ENCODE results near the gene CPLX3. TPM values are rescaled to one million over a fixed set of nuclear protein-coding genes. Genes with fewer than 3 reads are reported as not detected.

The CPLX3 gene
- total and polyA plus RNA-seq, 10 of the 15 experiments (the other 5 are each of a cell fraction or from before 2014, with no cell fraction given) = 0.02 to 0.04 TPM; not detected in 8

DNA sequence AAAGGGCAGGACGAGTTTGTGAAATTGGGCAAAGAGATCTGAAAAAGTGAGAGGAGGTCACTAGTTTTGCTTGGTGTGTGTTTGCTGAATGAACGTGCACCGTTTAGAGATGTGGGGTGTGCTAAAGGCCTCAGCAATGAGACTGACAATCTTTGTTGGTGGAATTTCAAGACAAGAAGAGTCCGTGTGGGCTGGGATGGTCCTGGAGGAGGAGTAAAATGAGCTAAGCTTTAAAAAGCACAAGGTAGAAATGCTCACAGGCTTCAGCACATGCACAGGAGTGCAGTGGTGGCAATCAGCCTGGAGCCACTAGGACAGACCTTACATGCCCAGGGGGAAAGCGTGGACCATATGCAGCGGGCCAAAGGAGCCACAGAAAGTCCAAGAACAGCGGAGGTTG, 1.5 kb upstream of the CPLX3 start:
- Histone ChIP-seq H3K4me2 (ENCODE audit: control insufficient read depth, insufficient read depth) (no peak overlapping the region), H3K4me1 (ENCODE audit: control insufficient read depth, insufficient read depth, low read length) (peaks cover 16% of the 10 kb centered on the region), H3K4me3 (no peak overlapping the region), H3K9me3 (replicated peaks; ENCODE audit: control insufficient read depth, insufficient read depth, low read length) (no peaks in the 10 kb centered on the region), H4K20me1 (ENCODE audit: control insufficient read depth, insufficient read depth) (no peaks in the 10 kb centered on the region), H3K27ac (ENCODE audit: control insufficient read depth, insufficient read depth) (no peak overlapping the region), H3K27me3 (replicated peaks in 1 of 2; ENCODE audit: control insufficient read depth in 2 of 2, insufficient read depth in 2 of 2, low read length in 1 of 2) (peaks cover 0 to 16% of the 10 kb centered on the region in 2 experiments; a peak in 3 of 4 replicates), H3K79me2 (ENCODE audit: control insufficient read depth, insufficient read depth, low read length) (no peaks in the 10 kb centered on the region), H3K36me3 (ENCODE audit: control insufficient read depth in 2 of 2, insufficient read depth in 2 of 2, low read length in 1 of 2) (no peaks in the 10 kb centered on the region), H3K9ac (ENCODE audit: control insufficient read depth, insufficient read depth, low read length) (no peak overlapping the region), H2AFZ (ENCODE audit: control insufficient read depth, low read depth, low read length) (no peak overlapping the region)
- in situ Hi-C loops (cut with MboI) = no loop called here
- DNase-seq (ENCODE audit: low read depth, low spot score) (no peak), ATAC-seq (no peak), FAIRE-seq (no peak)
- SMC1A ChIA-PET (ENCODE audit: uncharacterized antibody, unreplicated experiment) = no interaction called here
- CTCF ChIA-PET = interaction anchor here (0.7 to 3.0 kb wide), 2 partner anchors 54 to 58 kb away, joined by 3 to 14 read pairs; no protein-coding TSS in a partner anchor
- intact Hi-C loops (cut with micrococcal nuclease; ENCODE audit: unreplicated experiment) = no loop called here
- POLR2A ChIA-PET = no interaction called here
- WGBS (ENCODE audit: insufficient coverage, insufficient replicate concordance, low lambda C conversion rate, missing lambda C conversion rate) = 12% methylated on average over 7 of the region's 7 CpGs
- TF ChIP-seq SRF (IDR thresholded peaks at IDR 0.05; ENCODE audit: low read depth in 2 of 2, low read length in 2 of 2) (no peak), MYB (IDR thresholded peaks at IDR 0.05; ENCODE audit: borderline replicate concordance, low read depth, low read length) (no peak), CHD1 (IDR thresholded peaks at IDR 0.05; ENCODE audit: low read depth, low read length) (no peak), EP300 (IDR thresholded peaks at IDR 0.05; ENCODE audit: borderline replicate concordance in 1 of 2, control insufficient read depth in 1 of 2, low read depth in 2 of 2, low read length in 2 of 2) (no peak), NRF1 (conservative IDR thresholded peaks at IDR 0.05; ENCODE audit: low read depth, low read length) (no peak), NR2C2 (IDR thresholded peaks at IDR 0.05; ENCODE audit: borderline replicate concordance, control insufficient read depth, insufficient read length, low read depth) (no peak), ASH2L (IDR thresholded peaks at IDR 0.05; ENCODE audit: borderline replicate concordance, low read depth) (no peak), FOXM1 (IDR thresholded peaks at IDR 0.05; ENCODE audit: low read depth, low read length) (no peak), TCF3 (IDR thresholded peaks at IDR 0.05; ENCODE audit: borderline replicate concordance, insufficient read depth, low read depth, low read length) (no peak)
- TF ChIP-seq, protein P1, sequence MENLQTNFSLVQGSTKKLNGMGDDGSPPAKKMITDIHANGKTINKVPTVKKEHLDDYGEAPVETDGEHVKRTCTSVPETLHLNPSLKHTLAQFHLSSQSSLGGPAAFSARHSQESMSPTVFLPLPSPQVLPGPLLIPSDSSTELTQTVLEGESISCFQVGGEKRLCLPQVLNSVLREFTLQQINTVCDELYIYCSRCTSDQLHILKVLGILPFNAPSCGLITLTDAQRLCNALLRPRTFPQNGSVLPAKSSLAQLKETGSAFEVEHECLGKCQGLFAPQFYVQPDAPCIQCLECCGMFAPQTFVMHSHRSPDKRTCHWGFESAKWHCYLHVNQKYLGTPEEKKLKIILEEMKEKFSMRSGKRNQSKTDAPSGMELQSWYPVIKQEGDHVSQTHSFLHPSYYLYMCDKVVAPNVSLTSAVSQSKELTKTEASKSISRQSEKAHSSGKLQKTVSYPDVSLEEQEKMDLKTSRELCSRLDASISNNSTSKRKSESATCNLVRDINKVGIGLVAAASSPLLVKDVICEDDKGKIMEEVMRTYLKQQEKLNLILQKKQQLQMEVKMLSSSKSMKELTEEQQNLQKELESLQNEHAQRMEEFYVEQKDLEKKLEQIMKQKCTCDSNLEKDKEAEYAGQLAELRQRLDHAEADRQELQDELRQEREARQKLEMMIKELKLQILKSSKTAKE (IDR thresholded peaks at IDR 0.05; ENCODE audit: low read depth, poor library complexity, severe bottlenecking) = no peak
- TF ChIP-seq, protein P2, sequence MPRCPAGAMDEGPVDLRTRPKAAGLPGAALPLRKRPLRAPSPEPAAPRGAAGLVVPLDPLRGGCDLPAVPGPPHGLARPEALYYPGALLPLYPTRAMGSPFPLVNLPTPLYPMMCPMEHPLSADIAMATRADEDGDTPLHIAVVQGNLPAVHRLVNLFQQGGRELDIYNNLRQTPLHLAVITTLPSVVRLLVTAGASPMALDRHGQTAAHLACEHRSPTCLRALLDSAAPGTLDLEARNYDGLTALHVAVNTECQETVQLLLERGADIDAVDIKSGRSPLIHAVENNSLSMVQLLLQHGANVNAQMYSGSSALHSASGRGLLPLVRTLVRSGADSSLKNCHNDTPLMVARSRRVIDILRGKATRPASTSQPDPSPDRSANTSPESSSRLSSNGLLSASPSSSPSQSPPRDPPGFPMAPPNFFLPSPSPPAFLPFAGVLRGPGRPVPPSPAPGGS (IDR thresholded peaks at IDR 0.05; ENCODE audit: borderline replicate concordance, insufficient read depth, low read depth, low read length, poor library complexity, severe bottlenecking) = no peak
- TF ChIP-seq, protein P3, sequence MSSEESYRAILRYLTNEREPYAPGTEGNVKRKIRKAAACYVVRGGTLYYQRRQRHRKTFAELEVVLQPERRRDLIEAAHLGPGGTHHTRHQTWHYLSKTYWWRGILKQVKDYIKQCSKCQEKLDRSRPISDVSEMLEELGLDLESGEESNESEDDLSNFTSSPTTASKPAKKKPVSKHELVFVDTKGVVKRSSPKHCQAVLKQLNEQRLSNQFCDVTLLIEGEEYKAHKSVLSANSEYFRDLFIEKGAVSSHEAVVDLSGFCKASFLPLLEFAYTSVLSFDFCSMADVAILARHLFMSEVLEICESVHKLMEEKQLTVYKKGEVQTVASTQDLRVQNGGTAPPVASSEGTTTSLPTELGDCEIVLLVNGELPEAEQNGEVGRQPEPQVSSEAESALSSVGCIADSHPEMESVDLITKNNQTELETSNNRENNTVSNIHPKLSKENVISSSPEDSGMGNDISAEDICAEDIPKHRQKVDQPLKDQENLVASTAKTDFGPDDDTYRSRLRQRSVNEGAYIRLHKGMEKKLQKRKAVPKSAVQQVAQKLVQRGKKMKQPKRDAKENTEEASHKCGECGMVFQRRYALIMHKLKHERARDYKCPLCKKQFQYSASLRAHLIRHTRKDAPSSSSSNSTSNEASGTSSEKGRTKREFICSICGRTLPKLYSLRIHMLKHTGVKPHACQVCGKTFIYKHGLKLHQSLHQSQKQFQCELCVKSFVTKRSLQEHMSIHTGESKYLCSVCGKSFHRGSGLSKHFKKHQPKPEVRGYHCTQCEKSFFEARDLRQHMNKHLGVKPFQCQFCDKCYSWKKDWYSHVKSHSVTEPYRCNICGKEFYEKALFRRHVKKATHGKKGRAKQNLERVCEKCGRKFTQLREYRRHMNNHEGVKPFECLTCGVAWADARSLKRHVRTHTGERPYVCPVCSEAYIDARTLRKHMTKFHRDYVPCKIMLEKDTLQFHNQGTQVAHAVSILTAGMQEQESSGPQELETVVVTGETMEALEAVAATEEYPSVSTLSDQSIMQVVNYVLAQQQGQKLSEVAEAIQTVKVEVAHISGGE (CRISPR knock-in tag; IDR thresholded peaks at IDR 0.05) = no peak
- BruUV-seq (replicated peaks) = no TSS peak
- RAD21 ChIA-PET (ENCODE audit: unreplicated experiment) = interaction anchor here (0.7 to 1.6 kb wide), 2 partner anchors 33 to 54 kb away, joined by 3 to 4 read pairs; no protein-coding TSS in a partner anchor

All from GM12878 (cell line).